Endothelial cell of umbilical vein (primary cell): ENCODE data around the gene VWA5A. TPM values are rescaled to one million over a fixed set of nuclear protein-coding genes. Genes with fewer than 3 reads are reported as not detected.

Source experiments
- BruUV-seq: library from RNA; stranded (reverse); fragments of 400-500 nt; replicated peaks from 2 replicates; lab custom pipeline; 2021; lab: Mats Ljungman, UMichigan
- CTCF ChIA-PET: fragments of 300-600, 350-600 bp; sonication (Branson Sonifier 250); formaldehyde crosslinking; loops from one replicate; lab custom pipeline; 2021; ENCODE audit warnings: antibody characterized with exemption, inconsistent platforms; lab: Charles Lee
- POLR2A ChIA-PET: fragments of 300-600, 350-600 bp; sonication (Branson Sonifier 250); formaldehyde crosslinking; loops from one replicate; lab custom pipeline; 2021; ENCODE audit warnings: antibody characterized with exemption, inconsistent platforms; lab: Charles Lee
- DNase-seq: peaks from one replicate; pipeline ENCODE4 v3.0.0-alpha.2; 2011; ENCODE audit warnings: low read depth, low spot score
- FAIRE-seq: peaks from 2 replicates; lab custom pipeline; 2011; peaks lifted over from hg19 to GRCh38; lab: Jason Lieb, UNC
- H2AFZ ChIP-seq: 2 replicates; pipeline ENCODE4 v1.6.0; 2012; ENCODE audit warnings: low read depth, low read length, control low read depth, inconsistent platforms
- H3K27ac ChIP-seq: 2 replicates; pipeline ENCODE4 v1.5.1; 2011; ENCODE audit warnings: low read depth, mild to moderate bottlenecking, control low read depth, low read length, moderate library complexity; ENCODE audit not compliant: insufficient read depth
- H3K27me3 ChIP-seq, 2 experiments: 2 replicates each; pipeline versions ENCODE4 v1.6.0 to v1.6.1; 2011; ENCODE audit warnings: low read length in 2 of 2, mixed read lengths in 1 of 2; ENCODE audit not compliant: control insufficient read depth in 2 of 2, insufficient read depth in 2 of 2
- H3K36me3 ChIP-seq, 2 experiments: 2 replicates in 1 of 2; 3 replicates in 1 of 2; pipeline ENCODE4 v1.5.1; 2011; ENCODE audit warnings: low read length in 2 of 2, mild to moderate bottlenecking in 1 of 2, moderate library complexity in 1 of 2; ENCODE audit not compliant: control insufficient read depth in 2 of 2, insufficient read depth in 2 of 2; ENCODE audit errors: extremely low read depth in 1 of 2
- H3K4me1 ChIP-seq: 3 replicates; pipeline ENCODE4 v1.5.1; 2011; ENCODE audit warnings: mild to moderate bottlenecking, low read length; ENCODE audit not compliant: control insufficient read depth, insufficient read depth; ENCODE audit errors: extremely low read depth
- H3K4me2 ChIP-seq: 2 replicates; pipeline ENCODE4 v1.6.1; 2011; ENCODE audit warnings: low read length, control low read depth, mixed read lengths; ENCODE audit not compliant: insufficient read depth
- H3K4me3 ChIP-seq, 3 experiments: fragments of 200-600 bp in 1 of 3; sonication (generic), shearing (Covaris generic) in 1 of 3; replicated peaks in 1 of 3; 2 replicates each; pipeline ENCODE4 v1.5.1; 2011 to 2016; ENCODE audit warnings: control low read depth in 3 of 3, low read length in 3 of 3, mild to moderate bottlenecking in 2 of 3, inconsistent platforms in 1 of 3, low read depth in 1 of 3, moderate library complexity in 1 of 3; ENCODE audit not compliant: insufficient read depth in 1 of 3
- H3K79me2 ChIP-seq: 2 replicates; pipeline ENCODE4 v1.6.0; 2012; ENCODE audit warnings: low read length, inconsistent platforms; ENCODE audit not compliant: control insufficient read depth, insufficient read depth
- H3K9ac ChIP-seq: replicated peaks from 2 replicates; pipeline ENCODE3; 2011; ENCODE audit warnings: low read length, control low read depth; ENCODE audit not compliant: insufficient read depth; ENCODE audit errors: extremely low read depth
- H3K9me1 ChIP-seq: replicated peaks from 3 replicates; pipeline ENCODE4 v1.6.0; 2011; ENCODE audit warnings: mild to moderate bottlenecking, low read length; ENCODE audit not compliant: control insufficient read depth, insufficient read depth; ENCODE audit errors: extremely low read depth
- H3K9me3 ChIP-seq: replicated peaks from 2 replicates; pipeline ENCODE4 v1.5.1; 2012; ENCODE audit warnings: low read length, inconsistent platforms; ENCODE audit not compliant: control insufficient read depth, insufficient read depth
- H4K20me1 ChIP-seq: replicated peaks from 2 replicates; pipeline ENCODE3; 2011; ENCODE audit warnings: mild to moderate bottlenecking, low read length; ENCODE audit not compliant: control insufficient read depth, insufficient read depth; ENCODE audit errors: extremely low read depth
- CTCF ChIP-seq, 2 donors: IDR thresholded peaks; 1 replicate in 1 of 2; 2 replicates in 1 of 2; pipeline ENCODE4 v1.5.1; 2011; ENCODE audit warnings: low read length in 2 of 2, mild to moderate bottlenecking in 2 of 2, moderate library complexity in 2 of 2, control low read depth in 1 of 2, inconsistent platforms in 1 of 2, low read depth in 1 of 2; ENCODE audit not compliant: insufficient read depth in 1 of 2; ENCODE audit errors: extremely low read depth in 1 of 2
- EZH2 ChIP-seq: IDR thresholded peaks from 2 replicates; pipeline ENCODE4 v1.6.1; 2012; ENCODE audit warnings: borderline replicate concordance, low read depth, mild to moderate bottlenecking, moderate library complexity, low read length, inconsistent platforms; ENCODE audit not compliant: severe bottlenecking
- FOS ChIP-seq: IDR thresholded peaks from 2 replicates; pipeline ENCODE4 v1.6.1; 2011; ENCODE audit warnings: mild to moderate bottlenecking, low read length, moderate library complexity, borderline replicate concordance; ENCODE audit not compliant: insufficient read depth
- GATA2 ChIP-seq: IDR thresholded peaks from 2 replicates; pipeline ENCODE4 v1.7.0; 2011; ENCODE audit warnings: low read depth, mild to moderate bottlenecking, moderate library complexity, mixed read lengths, low read length; ENCODE audit not compliant: insufficient read length, insufficient read depth
- JUN ChIP-seq: IDR thresholded peaks from 2 replicates; pipeline ENCODE4 v1.6.1; 2011; ENCODE audit warnings: borderline replicate concordance, low read depth; ENCODE audit not compliant: insufficient read length, insufficient read depth
- MYC ChIP-seq: IDR thresholded peaks from one replicate; pipeline ENCODE4 v1.6.1; 2011; ENCODE audit warnings: mild to moderate bottlenecking, low read depth, low read length
- POLR2A ChIP-seq: IDR thresholded peaks from 2 replicates; pipeline ENCODE4 v1.6.1; 2012; ENCODE audit warnings: low read depth, mild to moderate bottlenecking, control low read depth, low read length
- POLR2AphosphoS5 ChIP-seq: IDR thresholded peaks from 2 replicates; pipeline ENCODE4 v1.6.1; 2012; ENCODE audit warnings: low read depth, mild to moderate bottlenecking, control low read depth, low read length, moderate library complexity; ENCODE audit not compliant: insufficient read depth
- dilution Hi-C: fragments of 300-500 bp; cut with MboI; formaldehyde crosslinking; loops from one replicate; pipeline ENCODE4 v1.15.0; 2019; ENCODE audit warnings: low sequenced_read_pairs; ENCODE audit not compliant: extremely low pct_ligation_motif_present
- intact Hi-C: fragments of 100-400 bp; cut with micrococcal nuclease; formaldehyde crosslinking; loops from one replicate; pipeline ENCODE4 v1.10.0; 2022
- polyA plus RNA-seq, 4 experiments: library from polyadenylated mRNA; depleted of rRNA in 3 of 4; stranded (reverse) in 3 of 4; unstranded in 1 of 4; fragments of >200 nt; gene quantifications; 2 replicates each; pipeline versions ENCODE4 v1.2.1 to v1.2.3, GENCODE V29; 2011 to 2012; ENCODE audit warnings: missing spikeins in 1 of 4
- total RNA-seq: library from RNA; stranded (reverse); gene quantifications from 2 replicates; pipeline ENCODE4 v1.2.3, GENCODE V29; 2021
- TF ChIP-seq, protein P1 (sequence below): IDR thresholded peaks from 2 replicates; pipeline ENCODE4 v1.6.1; 2011; ENCODE audit not compliant: insufficient read depth, insufficient read length

VWA5A gene
- total and polyA plus RNA-seq, 2 donors (not counting 3 experiments of a cell fraction or from before 2014, with no cell fraction given), result 9.1 to 14.3 TPM

GRCh38 chr11:124174001-124174583 is 58.8 kb downstream of the VWA5A start:
- dilution Hi-C loops, result no loop called here
- Histone ChIP-seq H3K9me3 (no peaks in the 10 kb centered on the region), H3K4me1 (peaks cover 5% of the 10 kb centered on the region), H3K9me1 (peaks cover 1% of the 10 kb centered on the region), H3K27me3 (no peaks in the 10 kb centered on the region), H3K4me3 (no peak overlapping the region), H3K27ac (no peak overlapping the region), H4K20me1 (no peaks in the 10 kb centered on the region), H3K9ac (no peak overlapping the region), H2AFZ (no peak overlapping the region), H3K79me2 (no peaks in the 10 kb centered on the region), H3K36me3 (no peaks in the 10 kb centered on the region), H3K4me2 (no peak overlapping the region)
- no TSS peak for BruUV-seq
- ChIA-PET CTCF (interaction anchor here (0.7 to 3.1 kb wide), 13 partner anchors 10 to 200 kb away, joined by 3 to 23 read pairs (median 4); partner anchors contain the start of gene VWA5A), POLR2A (no interaction called here)
- DNase-seq (peak; percentile 83), FAIRE-seq (peak; percentile 92)
- intact Hi-C loops, result loop anchor here (2.0 kb wide), 1 partner anchor 59 kb away; the partner anchor contains the start of gene VWA5A
- TF ChIP-seq, protein P1, sequence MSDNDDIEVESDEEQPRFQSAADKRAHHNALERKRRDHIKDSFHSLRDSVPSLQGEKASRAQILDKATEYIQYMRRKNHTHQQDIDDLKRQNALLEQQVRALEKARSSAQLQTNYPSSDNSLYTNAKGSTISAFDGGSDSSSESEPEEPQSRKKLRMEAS, result no peak
- peak; percentile 36 for TF ChIP-seq FOS
- TF ChIP-seq EZH2, result no peak
- peak; percentile 4 for TF ChIP-seq JUN
- no peak for TF ChIP-seq GATA2
- TF ChIP-seq MYC, result no peak
- TF ChIP-seq POLR2A, result no peak
- TF ChIP-seq POLR2AphosphoS5, result no peak
- TF ChIP-seq CTCF (IDR thresholded peaks at IDR 0.05; ENCODE audit: extremely low read depth in 1 of 2, insufficient read depth in 1 of 2, low read depth in 1 of 2, low read length in 2 of 2), result no peak
